ENCODE data around the gene BABAM2. TPM values are rescaled to one million over a fixed set of nuclear protein-coding genes. Genes with fewer than 3 reads are reported as not detected.

BABAM2 gene
- total RNA-seq, 4 donors from 2014 or later = 57.2 to 72.2 (median 67.5) TPM

- Histone ChIP-seq H3K27ac (peak overlapping the region; percentile 84 to 89 (median 86)), H3K9me3 (no peaks in the 10 kb centered on the region), H3K4me3 (no peak overlapping the region), H3K36me3 (no peaks in the 10 kb centered on the region), H3K27me3 (no peaks in the 10 kb centered on the region), H3K4me1 (peaks cover 57 to 72% of the 10 kb centered on the region in 2 donors)
- intact Hi-C loops (cut with DNase I; ENCODE audit: low total_unique reads) = no loop called here
- no peak for TF ChIP-seq CTCF (IDR thresholded peaks at IDR 0.05 in 4 of 5, conservative IDR thresholded peaks at IDR 0.05 in 1 of 5)
- no peak for TF ChIP-seq POLR2A (IDR thresholded peaks at IDR 0.05)
- in situ Hi-C loops (cut with MboI; ENCODE audit: low sequenced_read_pairs in 4 of 4) = no loop called here
- DNase-seq = peak in 1 of 2 donors; percentile 39
- no peak for ATAC-seq
Observed at GRCh38 chr2:28345619-28346018, 455.1 kb downstream of the BABAM2 start.

GRCh38 chr2:28346587-28346986 lies 456.1 kb downstream of the BABAM2 start:
- ATAC-seq = peak; percentile 88 to 91
- peak; percentile 94 to 96 for DNase-seq

GRCh38 chr2:28347193-28347592 lies 456.7 kb downstream of the BABAM2 start:
- intact Hi-C loops (cut with DNase I; ENCODE audit: low total_unique reads) (no loop called here), in situ Hi-C loops (cut with MboI; ENCODE audit: low sequenced_read_pairs in 4 of 4) (no loop called here)
- Histone ChIP-seq H3K27ac (peak overlapping the region; percentile 84 to 89 (median 86)), H3K36me3 (no peaks in the 10 kb centered on the region), H3K27me3 (no peaks in the 10 kb centered on the region), H3K9me3 (no peaks in the 10 kb centered on the region), H3K4me1 (peaks cover 44 to 56% of the 10 kb centered on the region in 2 donors), H3K4me3 (no peak overlapping the region)
- TF ChIP-seq POLR2A (IDR thresholded peaks at IDR 0.05) (no peak), CTCF (IDR thresholded peaks at IDR 0.05 in 4 of 5, conservative IDR thresholded peaks at IDR 0.05 in 1 of 5) (no peak)
- ATAC-seq (no peak), DNase-seq (no peak)

More at GRCh38 chr2:28346587-28346986, 456.1 kb downstream of the BABAM2 start:
- H3K4me3 ChIP-seq = no peak overlapping the region
- peaks cover 50 to 63% of the 10 kb centered on the region in 2 donors for H3K4me1 ChIP-seq
- intact Hi-C loops (cut with DNase I; ENCODE audit: low total_unique reads) = no loop called here
- in situ Hi-C loops (cut with MboI; ENCODE audit: low sequenced_read_pairs in 4 of 4) = no loop called here
- no peaks in the 10 kb centered on the region for H3K27me3 ChIP-seq
- TF ChIP-seq POLR2A (IDR thresholded peaks at IDR 0.05) (peak; percentile 70 to 89), CTCF (IDR thresholded peaks at IDR 0.05 in 4 of 5, conservative IDR thresholded peaks at IDR 0.05 in 1 of 5) (no peak)
- H3K27ac ChIP-seq = peak overlapping the region; percentile 84 to 89 (median 86)
- H3K36me3 ChIP-seq = no peaks in the 10 kb centered on the region
- H3K9me3 ChIP-seq = no peaks in the 10 kb centered on the region

GRCh38 chr2:28347596-28347995 lies 457.1 kb downstream of the BABAM2 start:
- Histone ChIP-seq H3K9me3 (no peaks in the 10 kb centered on the region), H3K27ac (peak overlapping the region; percentile 84 to 89 (median 86)), H3K4me3 (no peak overlapping the region), H3K4me1 (peaks cover 40 to 53% of the 10 kb centered on the region in 2 donors), H3K36me3 (no peaks in the 10 kb centered on the region), H3K27me3 (no peaks in the 10 kb centered on the region)
- in situ Hi-C loops (cut with MboI; ENCODE audit: low sequenced_read_pairs in 4 of 4) = no loop called here
- no peak for ATAC-seq
- intact Hi-C loops (cut with DNase I; ENCODE audit: low total_unique reads) = no loop called here
- TF ChIP-seq CTCF (IDR thresholded peaks at IDR 0.05 in 4 of 5, conservative IDR thresholded peaks at IDR 0.05 in 1 of 5) = no peak
- TF ChIP-seq POLR2A (IDR thresholded peaks at IDR 0.05) = no peak
- no peak for DNase-seq

GRCh38 chr2:28348149-28348567 lies 457.6 kb downstream of the BABAM2 start:
- H3K9me3 ChIP-seq = no peaks in the 10 kb centered on the region
- no peaks in the 10 kb centered on the region for H3K36me3 ChIP-seq
- intact Hi-C loops (cut with DNase I; ENCODE audit: low total_unique reads) = no loop called here
- in situ Hi-C loops (cut with MboI; ENCODE audit: low sequenced_read_pairs in 4 of 4) = no loop called here
- ATAC-seq (no peak), DNase-seq (no peak)
- no peak for TF ChIP-seq POLR2A (IDR thresholded peaks at IDR 0.05)
- no peak for TF ChIP-seq CTCF (IDR thresholded peaks at IDR 0.05 in 4 of 5, conservative IDR thresholded peaks at IDR 0.05 in 1 of 5)
- H3K27me3 ChIP-seq = no peaks in the 10 kb centered on the region
- H3K27ac ChIP-seq = peak overlapping the region; percentile 84 to 89 (median 86)
- H3K4me1 ChIP-seq = peaks cover 35 to 48% of the 10 kb centered on the region in 2 donors
- H3K4me3 ChIP-seq = no peak overlapping the region

All from gastrocnemius medialis (tissue), 4 donors.